Adrenal gland (tissue), 12 donors: ENCODE measurements around the gene NDRG2. TPM values are rescaled to one million over a fixed set of nuclear protein-coding genes. Genes with fewer than 3 reads are reported as not detected.

Experiments used
- DNase-seq, 7 donors: peaks; one replicate each; pipeline ENCODE4 v3.0.0-alpha.2; 2019 to 2020
- H3K27ac ChIP-seq, 5 donors: fragments of 200-600 bp; sonication (generic) in 4 of 5; 1 replicate in 3 of 5; 2 replicates in 2 of 5; pipeline versions ENCODE4 v1.5.1 to v1.8.0; 2016 to 2020; ENCODE audit warnings: mild to moderate bottlenecking in 1 of 5
- H3K27me3 ChIP-seq: fragments of 200-600 bp; 2 replicates; pipeline ENCODE4 v1.8.0; 2021
- H3K36me3 ChIP-seq, 2 donors: fragments of 200-600 bp; replicated peaks in 1 of 2; 1 replicate in 1 of 2; 2 replicates in 1 of 2; pipeline versions ENCODE4 v1.5.1 to v1.8.0; 2018 to 2022
- H3K4me1 ChIP-seq, 2 donors: fragments of 200-600 bp; replicated peaks in 1 of 2; 1 replicate in 1 of 2; 2 replicates in 1 of 2; pipeline versions ENCODE4 v1.5.1 to v1.8.0; 2018 to 2021
- H3K4me3 ChIP-seq, 4 donors: fragments of 200-600 bp; sonication (generic) in 3 of 4; one replicate each; pipeline ENCODE4 v1.5.1; 2016 to 2018
- H3K9me3 ChIP-seq, 3 donors: fragments of 200-600 bp; sonication (generic) in 1 of 3; replicated peaks in 1 of 3; 1 replicate in 2 of 3; 2 replicates in 1 of 3; pipeline versions ENCODE4 v1.5.1 to v1.8.0; 2016 to 2021
- CTCF ChIP-seq, 6 experiments: fragments of 450-650 bp in 4 of 6; fragments of 200-600 bp in 2 of 6; sonication (generic) in 1 of 6; IDR thresholded peaks; 1 replicate in 5 of 6; 2 replicates in 1 of 6; pipeline versions ENCODE4 v1.5.1 to v1.8.0; 2016 to 2021; ENCODE audit warnings: antibody characterized with exemption in 6 of 6, mild to moderate bottlenecking in 2 of 6, moderate library complexity in 1 of 6
- POLR2A ChIP-seq, 2 donors: fragments of 450-650 bp; IDR thresholded peaks; one replicate each; pipeline ENCODE4 v1.6.1; 2017; ENCODE audit warnings: antibody characterized with exemption in 2 of 2, mild to moderate bottlenecking in 2 of 2, moderate library complexity in 1 of 2
- WGBS, 4 donors: extraction: QIAGEN DNeasy Blood & Tissue Kit in 2 of 4; methylation state at CpG; one replicate each; pipeline versions ENCODE4 v1.1.5 to v1.1.7; 2013 to 2017; 5-methylcytosine and 5-hydroxymethylcytosine counted together
- intact Hi-C, 2 donors: fragments of 100-400 bp; cut with DNase I; formaldehyde crosslinking; loops; one replicate each; pipeline versions ENCODE4 v1.14.1 to v1.15.0; 2022 to 2023
- polyA plus RNA-seq, 3 donors: library from polyadenylated mRNA; stranded (reverse); fragments of 200-250 nt in 2 of 3; fragments of 350-450 nt in 1 of 3; fragmentation: Illumina TruSeq in 1 of 3; extraction: RNeasy Lipid Tissue Mini Kit (QIAGEN cat#74804) in 1 of 3; gene quantifications; one replicate each; pipeline ENCODE4 v1.2.3, GENCODE V29; 2013 to 2014
- total RNA-seq, 9 donors: library from RNA; depleted of rRNA in 4 of 9; stranded (reverse); fragments of >200 nt in 4 of 9; fragments of 120-200 nt in 1 of 9; fragmentation: NEBNext Ultra II Directional in 1 of 9; extraction: Animal tissue kit (Norgen Biotek cat#: 25700) in 1 of 9; gene quantifications; one replicate each; pipeline versions ENCODE4 v1.1.0 to v1.2.4, GENCODE V29; 2013 to 2023
- donor health status: healthy with polysubstance abuse.
- donor health status: Bipolar disorder and iron deficiency.
- donor health status: DM: yes; HTN: yes; CAD: no.
- donor health status: DM: no; HTN: no; CAD: no.
- donor health status: DM: no; HTN: no; CAD: no.
- donor health status: DM: yes; HTN: yes; CAD: no.

NDRG2 gene
- total and polyA plus RNA-seq, 12 donors = 116 to 1,323 (median 629) TPM

DNA sequence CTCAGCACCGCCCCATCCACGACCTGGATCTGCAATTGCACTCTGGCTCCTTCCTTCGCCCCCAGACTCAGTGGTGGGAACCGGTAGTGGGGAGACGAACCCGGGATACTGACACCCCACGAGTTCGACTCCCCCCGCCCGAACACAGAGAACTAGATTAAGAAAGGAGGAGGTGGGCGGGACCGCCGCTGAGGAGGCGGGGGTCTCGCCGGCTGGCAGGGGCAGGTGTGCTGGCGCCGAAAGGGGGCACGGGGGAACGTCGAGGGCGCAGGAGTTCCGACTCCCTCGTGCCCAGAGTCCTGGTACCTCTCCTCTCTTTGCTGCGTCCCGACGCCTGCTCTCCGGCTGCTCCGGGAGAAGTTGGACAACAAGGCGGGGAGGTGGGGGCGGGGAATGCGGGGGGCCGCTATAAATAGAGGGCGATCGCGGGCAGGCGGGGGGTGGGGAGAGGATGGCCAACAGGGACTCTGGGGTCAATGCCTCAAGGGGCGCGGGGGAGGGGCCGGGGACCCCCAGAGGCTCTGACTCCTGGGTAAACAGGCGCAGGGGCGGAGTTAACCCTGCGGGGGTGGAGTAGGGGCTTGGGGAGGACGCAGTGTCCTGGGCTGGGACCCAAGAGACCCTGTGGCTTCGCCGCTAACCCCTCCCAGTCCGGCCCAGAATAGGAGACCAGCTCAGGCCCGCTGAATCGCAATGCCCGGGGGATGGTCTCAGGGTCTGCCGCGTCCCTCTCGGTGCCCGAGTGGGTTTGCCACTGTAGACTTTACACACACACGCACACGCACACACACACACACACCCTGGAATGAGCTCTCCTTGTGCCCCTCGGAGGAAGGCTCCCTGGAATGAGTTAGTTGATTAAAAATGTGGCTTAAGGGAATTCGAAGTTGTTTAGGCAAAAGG, 761 bp upstream of the NDRG2 start:
- Histone ChIP-seq H3K4me3 (peak overlapping the region; percentile 33 to 71 (median 50)), H3K27ac (peak overlapping the region; percentile 43 to 93 (median 68)), H3K27me3 (no peaks in the 10 kb centered on the region), H3K9me3 (no peaks in the 10 kb centered on the region), H3K4me1 (peaks cover 36 to 49% of the 10 kb centered on the region in 2 donors), H3K36me3 (peaks cover 0 to 14% of the 10 kb centered on the region in 2 donors)
- 4 to 13% (median 8%) methylated on average over 15 to 58 of the region's 58 CpGs for WGBS, 4 donors
- intact Hi-C loops = no loop called here
- DNase-seq = peak; percentile 47 to 87 (median 74)
- no peak for TF ChIP-seq CTCF (IDR thresholded peaks at IDR 0.05)
- TF ChIP-seq POLR2A (IDR thresholded peaks at IDR 0.05) = no peak

- intact Hi-C loops = loop anchor here in 1 of 2 donors (5.0 kb wide), 1 partner anchor 68 kb away; no protein-coding TSS in a partner anchor
- no peaks in the 10 kb centered on the region for H3K9me3 ChIP-seq
- WGBS, 4 donors = 5 to 13% (median 10%) methylated on average over 13 to 17 of the region's 17 CpGs
- H3K27ac ChIP-seq = peak overlapping the region in 4 of 5 donors; percentile 65 to 93 (median 78)
- peak in 1 of 7 donors; percentile 45 for DNase-seq
- peaks cover 0 to 30% of the 10 kb centered on the region in 2 donors for H3K36me3 ChIP-seq
- TF ChIP-seq POLR2A (IDR thresholded peaks at IDR 0.05) (no peak), CTCF (IDR thresholded peaks at IDR 0.05) (no peak)
- H3K4me3 ChIP-seq = peak overlapping the region; percentile 64 to 71 (median 65)
- H3K27me3 ChIP-seq = no peaks in the 10 kb centered on the region
- peaks cover 36 to 50% of the 10 kb centered on the region in 2 donors for H3K4me1 ChIP-seq
These were observed 860 bp downstream of the NDRG2 start for GRCh38 chr14:21023817-21024584.

DNA sequence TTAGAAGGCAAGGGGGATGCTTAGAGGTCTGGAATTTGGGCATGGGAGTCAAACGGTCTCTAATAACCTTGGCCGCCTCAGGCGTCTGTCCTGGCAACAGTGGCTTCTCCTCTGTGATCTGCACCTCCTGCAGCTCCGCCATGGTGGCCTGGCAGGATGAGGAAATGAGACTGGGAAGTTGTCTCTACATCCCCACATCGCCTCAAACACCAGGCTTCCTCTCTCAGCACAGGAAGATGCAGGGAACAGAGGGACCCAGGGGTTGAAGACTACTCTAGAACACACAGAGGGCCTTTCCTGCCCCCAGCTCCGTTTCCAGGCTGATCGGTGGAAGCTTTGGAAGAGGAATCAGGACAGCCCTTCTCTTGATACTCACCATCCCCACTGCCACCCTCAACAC, 1.7 kb downstream of the NDRG2 start:
- Histone ChIP-seq H3K9me3 (no peaks in the 10 kb centered on the region), H3K36me3 (peaks cover 0 to 39% of the 10 kb centered on the region in 2 donors), H3K4me3 (peak overlapping the region in 2 of 4 donors; percentile 64 to 71), H3K27ac (peak overlapping the region in 3 of 5 donors; percentile 65 to 93 (median 87)), H3K27me3 (no peaks in the 10 kb centered on the region), H3K4me1 (peaks cover 36 to 52% of the 10 kb centered on the region in 2 donors)
- TF ChIP-seq POLR2A (IDR thresholded peaks at IDR 0.05) = no peak
- TF ChIP-seq CTCF (IDR thresholded peaks at IDR 0.05) = no peak
- WGBS, 4 donors = 15 to 34% (median 29%) methylated on average over 7 of the region's 7 CpGs
- intact Hi-C loops = loop anchor here in 1 of 2 donors (5.0 kb wide), 1 partner anchor 69 kb away; no protein-coding TSS in a partner anchor
- DNase-seq = peak in 5 of 7 donors; percentile 44 to 70 (median 51)

DNA sequence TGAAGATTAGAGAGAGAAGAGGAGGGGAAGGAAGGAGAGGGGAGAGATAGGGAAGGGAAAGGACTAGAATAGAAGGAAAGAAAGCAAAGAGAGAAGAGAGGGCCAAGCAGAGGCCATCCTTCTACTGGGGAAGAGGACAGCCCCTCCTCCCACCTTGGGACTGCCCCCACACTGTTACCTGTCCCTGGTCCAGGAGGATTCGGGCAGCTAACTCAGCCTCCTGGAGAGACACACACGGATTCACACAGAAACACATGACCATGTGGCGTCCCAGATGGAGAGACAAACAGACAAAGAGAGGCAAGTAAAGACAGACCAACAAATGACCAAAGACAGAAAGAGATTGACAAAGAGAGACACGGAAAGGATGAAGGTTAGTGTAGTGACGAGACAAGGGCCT, 2.2 kb downstream of the NDRG2 start:
- no peak for DNase-seq
- Histone ChIP-seq H3K27me3 (no peaks in the 10 kb centered on the region), H3K4me3 (peak overlapping the region in 1 of 4 donors; percentile 71), H3K4me1 (peaks cover 36 to 56% of the 10 kb centered on the region in 2 donors), H3K36me3 (peaks cover 0 to 44% of the 10 kb centered on the region in 2 donors), H3K27ac (peak overlapping the region in 3 of 5 donors; percentile 4 to 93 (median 87)), H3K9me3 (no peaks in the 10 kb centered on the region)
- intact Hi-C loops = loop anchor here in 1 of 2 donors (5.0 kb wide), 1 partner anchor 70 kb away; no protein-coding TSS in a partner anchor
- no peak for TF ChIP-seq CTCF (IDR thresholded peaks at IDR 0.05)
- TF ChIP-seq POLR2A (IDR thresholded peaks at IDR 0.05) = no peak
- WGBS, 4 donors = 43 to 57% (median 47%) methylated on average over 5 of the region's 5 CpGs
